Neural progenitor cell (in vitro differentiated cells): ENCODE data around the gene TAF11L5. TPM values are rescaled to one million over a fixed set of nuclear protein-coding genes. Genes with fewer than 3 reads are reported as not detected.
"Not testable (repeated sequence)": the region's sequence is repeated elsewhere in the genome, so short reads cannot be mapped to it uniquely, and the experiment has no call there.

ENCODE experiments used
- DNase-seq: peaks from one replicate; pipeline ENCODE4 v3.0.0-alpha.2; 2016; ENCODE audit warnings: low spot score
- H2AFZ ChIP-seq: fragments of 200-600 bp; sonication (generic); replicated peaks from 2 replicates; pipeline ENCODE4 v1.6.1; 2016; ENCODE audit warnings: antibody characterized with exemption
- H3F3A ChIP-seq: fragments of 200-600 bp; sonication (generic); 2 replicates; pipeline ENCODE4 v1.6.1; 2016; ENCODE audit warnings: antibody characterized with exemption, low read depth
- H3K27ac ChIP-seq: fragments of 200-600 bp; sonication (generic); 2 replicates; pipeline ENCODE4 v1.5.1; 2016; ENCODE audit warnings: mild to moderate bottlenecking
- H3K27me3 ChIP-seq: fragments of 200-600 bp; sonication (generic); 2 replicates; pipeline ENCODE4 v1.6.1; 2016; ENCODE audit warnings: mild to moderate bottlenecking, moderate library complexity
- H3K36me3 ChIP-seq: fragments of 200-600 bp; sonication (generic); 2 replicates; pipeline ENCODE4 v1.5.1; 2016
- H3K4me1 ChIP-seq: fragments of 200-600 bp; sonication (generic); 2 replicates; pipeline ENCODE4 v1.6.1; 2016; ENCODE audit warnings: mixed run types
- H3K4me2 ChIP-seq: fragments of 200-600 bp; sonication (generic); 2 replicates; pipeline ENCODE4 v1.6.1; 2016
- H3K4me3 ChIP-seq: fragments of 200-600 bp; sonication (generic); 2 replicates; pipeline ENCODE4 v1.5.1; 2016
- H3K79me2 ChIP-seq: fragments of 200-600 bp; sonication (generic); 2 replicates; pipeline ENCODE4 v1.6.1; 2016; ENCODE audit warnings: low read depth
- H3K9ac ChIP-seq: fragments of 200-600 bp; sonication (generic); 2 replicates; pipeline ENCODE4 v1.6.1; 2016
- H3K9me3 ChIP-seq: fragments of 200-600 bp; sonication (generic); 2 replicates; pipeline ENCODE4 v1.5.1; 2016; ENCODE audit warnings: low read depth
- H4K20me1 ChIP-seq: fragments of 200-600 bp; sonication (generic); 2 replicates; pipeline ENCODE4 v1.6.1; 2016; ENCODE audit warnings: low read depth
- H3K27ac Mint-ChIP-seq: 3 replicates; pipeline ENCODE4 v1.8.0; 2021; ENCODE audit warnings: mixed read lengths
- H3K27me3 Mint-ChIP-seq: 2 replicates; pipeline ENCODE4 v1.8.0; 2022; ENCODE audit warnings: low read depth, mild to moderate bottlenecking, inconsistent platforms, moderate library complexity, mixed read lengths; ENCODE audit not compliant: insufficient read depth
- H3K36me3 Mint-ChIP-seq: 3 replicates; pipeline ENCODE4 v1.8.0; 2021; ENCODE audit warnings: mixed read lengths
- H3K4me1 Mint-ChIP-seq: 3 replicates; pipeline ENCODE4 v1.8.0; 2021; ENCODE audit warnings: mixed read lengths
- H3K4me3 Mint-ChIP-seq: 3 replicates; pipeline ENCODE4 v1.8.0; 2021; ENCODE audit warnings: mild to moderate bottlenecking, moderate library complexity, mixed read lengths
- H3K9me3 Mint-ChIP-seq: 3 replicates; pipeline ENCODE4 v1.8.0; 2020; ENCODE audit warnings: mixed read lengths
- EZH2 ChIP-seq: fragments of 200-600 bp; sonication (generic); IDR thresholded peaks from 2 replicates; pipeline ENCODE4 v1.6.1; 2017; ENCODE audit warnings: antibody characterized with exemption, mild to moderate bottlenecking, moderate library complexity
- EZH2phosphoT487 ChIP-seq: fragments of 200-600 bp; sonication (generic); IDR thresholded peaks from 2 replicates; pipeline ENCODE4 v1.6.1; 2017; ENCODE audit warnings: antibody characterized with exemption
- total RNA-seq: library from RNA; depleted of rRNA; stranded (reverse); fragments of >200 nt; gene quantifications from 2 replicates; pipeline ENCODE4 v1.2.3, GENCODE V29; 2015; ENCODE audit warnings: low replicate concordance
- TF ChIP-seq, protein P1 (sequence below): fragments of 200-600 bp; sonication (generic); IDR thresholded peaks from 2 replicates; pipeline ENCODE4 v1.5.1; 2017; ENCODE audit warnings: antibody characterized with exemption, mild to moderate bottlenecking

Gene TAF11L5
- total RNA-seq, result not detected in 2 replicates

DNA sequence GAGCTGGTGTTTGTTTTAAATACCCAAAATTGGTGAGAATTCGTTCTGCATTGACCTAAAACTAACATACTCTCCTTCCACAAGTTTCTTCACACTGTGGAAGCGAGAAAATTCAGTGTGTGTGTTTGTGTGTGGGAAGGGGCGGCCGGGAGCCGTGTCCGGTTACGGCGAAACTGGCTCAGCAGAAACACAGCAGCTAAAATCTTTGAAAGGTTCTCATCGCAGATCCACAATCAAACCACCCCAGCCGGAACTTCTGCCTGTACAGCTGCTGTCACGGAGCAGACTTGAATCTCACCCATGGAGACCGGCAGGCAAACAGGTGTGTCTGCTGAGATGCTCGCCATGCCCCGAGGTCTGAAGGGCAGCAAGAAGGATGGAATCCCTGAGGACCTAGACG, at the start of gene TAF11L5:
TSS of gene TAF11L5 (plus strand) at position 301 of the 400 bp plus-strand sequence.
- not testable (repeated sequence) for H3K9me3 ChIP-seq, DNase-seq, H3K9ac ChIP-seq, H3K4me3 ChIP-seq, H3K79me2 ChIP-seq, H2AFZ ChIP-seq, H3K4me3 Mint-ChIP-seq, H3K36me3 Mint-ChIP-seq, H3K4me2 ChIP-seq, H3K27me3 Mint-ChIP-seq, H3K27ac ChIP-seq, H3K36me3 ChIP-seq, H3K4me1 Mint-ChIP-seq, H4K20me1 ChIP-seq, H3K27ac Mint-ChIP-seq, H3K4me1 ChIP-seq, H3K27me3 ChIP-seq, H3K9me3 Mint-ChIP-seq, H3F3A ChIP-seq

DNA sequence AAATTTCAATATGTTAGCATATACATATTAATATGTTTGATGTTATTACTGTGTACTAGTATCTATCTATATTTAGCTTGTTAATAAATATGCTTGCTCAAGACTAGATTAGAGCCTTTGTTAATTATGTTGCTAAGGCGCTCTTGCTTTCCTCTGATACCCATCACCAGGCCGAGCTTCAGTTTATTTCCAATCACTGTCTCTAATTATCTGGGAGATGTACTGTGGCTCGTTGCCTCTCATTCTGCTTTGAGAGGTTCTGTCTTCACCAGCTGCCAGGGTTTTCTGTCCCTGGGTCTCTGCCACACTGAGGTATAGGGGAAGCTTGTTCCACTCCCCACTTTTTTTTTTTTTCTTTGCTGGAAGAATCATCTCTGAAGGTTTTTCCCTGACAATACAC, 48.0 kb upstream of the TAF11L5 start:
- no peak overlapping the region for H2AFZ ChIP-seq
- DNase-seq, result no peak
- H3K9me3 ChIP-seq, result no peaks in the 10 kb centered on the region
- H3K4me3 ChIP-seq, result no peak overlapping the region
- no peaks in the 10 kb centered on the region for H4K20me1 ChIP-seq
- Mint-ChIP-seq H3K4me1 (no peaks in the 10 kb centered on the region), H3K27ac (no peak overlapping the region), H3K36me3 (no peaks in the 10 kb centered on the region), H3K4me3 (no peak overlapping the region), H3K9me3 (no peaks in the 10 kb centered on the region), H3K27me3 (no peaks in the 10 kb centered on the region)
- H3K27me3 ChIP-seq, result no peaks in the 10 kb centered on the region
- no peak overlapping the region for H3K27ac ChIP-seq
- no peaks in the 10 kb centered on the region for H3K79me2 ChIP-seq
- H3K9ac ChIP-seq, result no peak overlapping the region
- H3K4me2 ChIP-seq, result no peak overlapping the region
- no peaks in the 10 kb centered on the region for H3K36me3 ChIP-seq
- TF ChIP-seq, protein P1, sequence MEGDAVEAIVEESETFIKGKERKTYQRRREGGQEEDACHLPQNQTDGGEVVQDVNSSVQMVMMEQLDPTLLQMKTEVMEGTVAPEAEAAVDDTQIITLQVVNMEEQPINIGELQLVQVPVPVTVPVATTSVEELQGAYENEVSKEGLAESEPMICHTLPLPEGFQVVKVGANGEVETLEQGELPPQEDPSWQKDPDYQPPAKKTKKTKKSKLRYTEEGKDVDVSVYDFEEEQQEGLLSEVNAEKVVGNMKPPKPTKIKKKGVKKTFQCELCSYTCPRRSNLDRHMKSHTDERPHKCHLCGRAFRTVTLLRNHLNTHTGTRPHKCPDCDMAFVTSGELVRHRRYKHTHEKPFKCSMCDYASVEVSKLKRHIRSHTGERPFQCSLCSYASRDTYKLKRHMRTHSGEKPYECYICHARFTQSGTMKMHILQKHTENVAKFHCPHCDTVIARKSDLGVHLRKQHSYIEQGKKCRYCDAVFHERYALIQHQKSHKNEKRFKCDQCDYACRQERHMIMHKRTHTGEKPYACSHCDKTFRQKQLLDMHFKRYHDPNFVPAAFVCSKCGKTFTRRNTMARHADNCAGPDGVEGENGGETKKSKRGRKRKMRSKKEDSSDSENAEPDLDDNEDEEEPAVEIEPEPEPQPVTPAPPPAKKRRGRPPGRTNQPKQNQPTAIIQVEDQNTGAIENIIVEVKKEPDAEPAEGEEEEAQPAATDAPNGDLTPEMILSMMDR, result no peak
- no peak for TF ChIP-seq EZH2phosphoT487
- TF ChIP-seq EZH2, result no peak
- H3K4me1 ChIP-seq, result no peaks in the 10 kb centered on the region
- no peaks in the 10 kb centered on the region for H3F3A ChIP-seq

DNA sequence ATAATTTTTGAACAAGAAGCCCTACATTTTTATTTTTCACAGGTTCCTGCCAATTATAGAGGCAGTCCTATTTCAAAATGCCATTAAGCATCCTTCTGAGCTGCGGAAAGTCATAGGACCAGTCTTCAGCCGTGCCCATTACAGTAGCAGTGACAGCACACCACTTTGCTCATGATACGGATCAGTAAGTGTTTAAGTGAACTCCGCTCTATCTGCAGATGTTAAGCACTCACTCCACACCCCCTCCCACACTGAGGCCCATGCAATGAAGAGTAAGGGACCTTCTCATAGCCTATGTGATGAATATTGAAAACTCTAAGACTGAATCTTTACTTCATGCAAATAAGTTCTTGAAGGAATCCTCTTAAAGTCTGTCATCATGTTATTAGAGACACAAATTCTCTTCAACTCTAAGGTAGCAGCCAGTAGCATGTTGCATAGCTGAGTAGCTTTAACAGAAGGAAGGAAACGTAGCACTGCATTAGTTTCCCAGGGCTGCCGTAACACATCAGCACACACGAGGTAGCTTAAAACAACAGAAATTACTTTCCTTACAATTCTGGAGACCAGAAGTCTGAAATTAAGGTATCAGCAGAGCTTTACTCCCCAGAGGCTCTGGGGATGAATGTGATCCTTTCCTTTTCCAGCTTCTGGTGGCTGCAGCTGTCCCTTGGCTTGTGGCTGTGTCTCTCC, 47.3 kb upstream of the TAF11L5 start:
- Mint-ChIP-seq H3K36me3 (no peaks in the 10 kb centered on the region), H3K9me3 (no peaks in the 10 kb centered on the region), H3K4me1 (no peaks in the 10 kb centered on the region), H3K4me3 (no peak overlapping the region), H3K27me3 (no peaks in the 10 kb centered on the region), H3K27ac (no peak overlapping the region)
- Histone ChIP-seq H3K79me2 (no peaks in the 10 kb centered on the region), H3K36me3 (no peaks in the 10 kb centered on the region), H3K9ac (no peak overlapping the region), H3K27me3 (no peaks in the 10 kb centered on the region), H3F3A (no peaks in the 10 kb centered on the region), H3K4me1 (no peaks in the 10 kb centered on the region), H4K20me1 (no peaks in the 10 kb centered on the region), H3K9me3 (no peaks in the 10 kb centered on the region), H2AFZ (no peak overlapping the region), H3K4me2 (no peak overlapping the region), H3K27ac (no peak overlapping the region), H3K4me3 (no peak overlapping the region)
- TF ChIP-seq EZH2phosphoT487, result no peak
- no peak for TF ChIP-seq EZH2
- TF ChIP-seq, protein P1, result no peak
- DNase-seq, result no peak

DNA sequence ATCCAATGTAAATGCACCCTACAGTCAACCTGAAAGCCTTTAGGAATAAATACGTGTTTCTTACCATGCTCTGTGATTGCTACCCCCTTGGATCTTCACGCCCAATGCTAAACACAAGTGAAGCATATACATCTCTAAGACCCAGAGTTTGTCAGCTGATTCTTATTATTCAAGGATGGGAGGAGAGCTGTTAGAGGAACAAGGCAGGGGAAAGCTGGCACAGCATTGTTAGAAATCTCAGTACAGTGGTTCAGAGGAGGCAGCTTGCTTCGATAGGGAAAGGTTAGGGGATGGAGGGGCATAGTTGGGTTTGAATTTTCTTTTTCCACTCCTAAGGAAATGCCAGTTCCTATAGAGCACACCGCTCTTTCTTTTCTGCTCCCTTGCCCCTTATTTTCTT, 43.7 kb upstream of the TAF11L5 start:
- Histone ChIP-seq H3K9me3 (no peaks in the 10 kb centered on the region), H3K4me3 (no peak overlapping the region), H3K4me2 (no peak overlapping the region), H3K9ac (no peak overlapping the region), H3F3A (no peaks in the 10 kb centered on the region), H3K36me3 (no peaks in the 10 kb centered on the region), H2AFZ (peak overlapping the region; percentile 59), H4K20me1 (no peaks in the 10 kb centered on the region), H3K4me1 (no peaks in the 10 kb centered on the region), H3K27ac (no peak overlapping the region), H3K79me2 (no peaks in the 10 kb centered on the region), H3K27me3 (no peaks in the 10 kb centered on the region)
- Mint-ChIP-seq H3K27ac (peak overlapping the region; percentile 9), H3K4me3 (no peak overlapping the region), H3K36me3 (no peaks in the 10 kb centered on the region), H3K9me3 (no peaks in the 10 kb centered on the region), H3K4me1 (no peaks in the 10 kb centered on the region), H3K27me3 (no peaks in the 10 kb centered on the region)
- no peak for DNase-seq
- TF ChIP-seq, protein P1, result no peak
- no peak for TF ChIP-seq EZH2
- no peak for TF ChIP-seq EZH2phosphoT487
